ENCODE results near the gene GPR156.

GPR156 gene

GRCh38 chr3:120198305-120198878 is 86.6 kb downstream of the GPR156 start:
- in situ Hi-C loops (cut with HindIII; ENCODE audit: low sequenced_read_pairs) = no loop called here

GRCh38 chr3:120196812-120197211 is 88.2 kb downstream of the GPR156 start:
- in situ Hi-C loops (cut with HindIII; ENCODE audit: low sequenced_read_pairs) = no loop called here

- in situ Hi-C loops (cut with HindIII; ENCODE audit: low sequenced_read_pairs) = no loop called here
Measured at GRCh38 chr3:120196333-120196732, 88.7 kb downstream of the GPR156 start.

- in situ Hi-C loops (cut with HindIII; ENCODE audit: low sequenced_read_pairs) = loop anchor here (5.0 kb wide), 1 partner anchor 96 kb away; no protein-coding TSS in a partner anchor
Measured at GRCh38 chr3:120193554-120193953, 91.5 kb downstream of the GPR156 start.

GRCh38 chr3:120192579-120192978 is 92.4 kb downstream of the GPR156 start:
- in situ Hi-C loops (cut with HindIII; ENCODE audit: low sequenced_read_pairs) = loop anchor here (5.0 kb wide), 1 partner anchor 95 kb away; no protein-coding TSS in a partner anchor

- in situ Hi-C loops (cut with HindIII; ENCODE audit: low sequenced_read_pairs) = loop anchor here (5.0 kb wide), 1 partner anchor 95 kb away; no protein-coding TSS in a partner anchor
Measured at GRCh38 chr3:120192159-120192558, 92.9 kb downstream of the GPR156 start.

GRCh38 chr3:120182613-120183511 is 102.2 kb downstream of the GPR156 start:
- in situ Hi-C loops (cut with HindIII; ENCODE audit: low sequenced_read_pairs) = no loop called here

GRCh38 chr3:120181632-120182031 is 103.4 kb downstream of the GPR156 start:
- in situ Hi-C loops (cut with HindIII; ENCODE audit: low sequenced_read_pairs) = no loop called here

GRCh38 chr3:120180731-120181412 is 104.2 kb downstream of the GPR156 start:
- in situ Hi-C loops (cut with HindIII; ENCODE audit: low sequenced_read_pairs) = no loop called here

GRCh38 chr3:120177707-120178306 is 107.2 kb downstream of the GPR156 start:
- in situ Hi-C loops (cut with HindIII; ENCODE audit: low sequenced_read_pairs) = loop anchor here (5.0 to 10.0 kb wide), 3 partner anchors 183 to 363 kb away; no protein-coding TSS in a partner anchor

GRCh38 chr3:120177151-120177550 is 107.9 kb downstream of the GPR156 start:
- in situ Hi-C loops (cut with HindIII; ENCODE audit: low sequenced_read_pairs) = loop anchor here (5.0 to 10.0 kb wide), 3 partner anchors 182 to 362 kb away; no protein-coding TSS in a partner anchor

GRCh38 chr3:120174811-120175539 is 110.0 kb downstream of the GPR156 start:
- in situ Hi-C loops (cut with HindIII; ENCODE audit: low sequenced_read_pairs) = loop anchor here (5.0 to 10.0 kb wide), 3 partner anchors 180 to 360 kb away; no protein-coding TSS in a partner anchor

- in situ Hi-C loops (cut with HindIII; ENCODE audit: low sequenced_read_pairs) = loop anchor here (10.0 kb wide), 2 partner anchors 178 to 358 kb away; no protein-coding TSS in a partner anchor
Measured at GRCh38 chr3:120173056-120173675, 111.9 kb downstream of the GPR156 start.

- in situ Hi-C loops (cut with HindIII; ENCODE audit: low sequenced_read_pairs) = loop anchor here (10.0 kb wide), 2 partner anchors 177 to 357 kb away; no protein-coding TSS in a partner anchor
Measured at GRCh38 chr3:120172070-120172469, 113.0 kb downstream of the GPR156 start.

- in situ Hi-C loops (cut with HindIII; ENCODE audit: low sequenced_read_pairs) = loop anchor here (10.0 kb wide), 2 partner anchors 177 to 357 kb away; no protein-coding TSS in a partner anchor
Measured at GRCh38 chr3:120171134-120171873, 113.7 kb downstream of the GPR156 start.

- in situ Hi-C loops (cut with HindIII; ENCODE audit: low sequenced_read_pairs) = loop anchor here (10.0 kb wide), 2 partner anchors 175 to 355 kb away; no protein-coding TSS in a partner anchor
Measured at GRCh38 chr3:120170223-120170622, 114.8 kb downstream of the GPR156 start.

GRCh38 chr3:120169407-120169806 is 115.6 kb downstream of the GPR156 start:
- in situ Hi-C loops (cut with HindIII; ENCODE audit: low sequenced_read_pairs) = no loop called here

GRCh38 chr3:120168611-120169010 is 116.4 kb downstream of the GPR156 start:
- in situ Hi-C loops (cut with HindIII; ENCODE audit: low sequenced_read_pairs) = no loop called here

- in situ Hi-C loops (cut with HindIII; ENCODE audit: low sequenced_read_pairs) = no loop called here
Measured at GRCh38 chr3:120168038-120168437, 117.0 kb downstream of the GPR156 start.
